Panc1 (cell line): ENCODE results near the gene UBR3. TPM values are rescaled to one million over a fixed set of nuclear protein-coding genes. Genes with fewer than 3 reads are reported as not detected.

Experiments
- ATAC-seq: fragments of 200-7000 bp; cut with Tn5 transposase; 2 replicates; pipeline ENCODE4 v1.9.1; 2020; ENCODE audit warnings: mild to moderate bottlenecking, moderate library complexity
- BruUV-seq: library from RNA; stranded (reverse); fragments of 400-500 nt; replicated peaks from 2 replicates; lab custom pipeline; 2021; lab: Mats Ljungman, UMichigan
- CTCF ChIA-PET: fragments of 300-600 bp; sonication (Branson Sonifier 250); formaldehyde crosslinking; loops from one replicate; lab custom pipeline; 2022; ENCODE audit warnings: antibody characterized with exemption; lab: Charles Lee
- POLR2A ChIA-PET: fragments of 300-600 bp; sonication (Branson Sonifier 250); formaldehyde crosslinking; loops from one replicate; lab custom pipeline; 2022; ENCODE audit warnings: antibody characterized with exemption; lab: Charles Lee
- DNase-seq: peaks from one replicate; pipeline ENCODE4 v3.0.0-alpha.2; 2010; ENCODE audit warnings: low read depth, low spot score
- H3K27ac ChIP-seq: 2 replicates; pipeline ENCODE4 v1.5.1; 2011; ENCODE audit warnings: mild to moderate bottlenecking, low read length, inconsistent platforms
- H3K27me3 ChIP-seq: fragments of 200-500 bp; sonication (Bioruptor generic); 2 replicates; pipeline ENCODE4 v1.6.0; 2014; ENCODE audit warnings: low read length, inconsistent platforms; ENCODE audit not compliant: control insufficient read depth, insufficient read depth
- H3K36me3 ChIP-seq: fragments of 200-500 bp; sonication (Bioruptor generic); 2 replicates; pipeline ENCODE4 v1.5.1; 2014; ENCODE audit warnings: inconsistent platforms, mild to moderate bottlenecking, low read length, moderate library complexity; ENCODE audit not compliant: control insufficient read depth, insufficient read depth
- H3K4me1 ChIP-seq: 2 replicates; pipeline ENCODE4 v1.5.1; 2011; ENCODE audit warnings: inconsistent platforms, mild to moderate bottlenecking, low read length, moderate library complexity; ENCODE audit not compliant: control insufficient read depth, insufficient read depth
- H3K4me3 ChIP-seq, 2 experiments: 2 replicates each; pipeline ENCODE4 v1.5.1; 2011 to 2012; ENCODE audit warnings: low read depth in 2 of 2, low read length in 2 of 2, mild to moderate bottlenecking in 2 of 2, inconsistent platforms in 1 of 2, moderate library complexity in 1 of 2
- H3K9me3 ChIP-seq: fragments of 200-500 bp; sonication (Bioruptor generic); 2 replicates; pipeline ENCODE4 v1.5.1; 2014; ENCODE audit warnings: low read depth, mild to moderate bottlenecking, inconsistent platforms, low read length, moderate library complexity; ENCODE audit not compliant: control insufficient read depth, insufficient read depth
- CTCF ChIP-seq: fragments of 450-650 bp; IDR thresholded peaks from 2 replicates; pipeline ENCODE4 v1.5.1; 2017; ENCODE audit warnings: mild to moderate bottlenecking
- POLR2AphosphoS5 ChIP-seq: IDR thresholded peaks from 2 replicates; pipeline ENCODE4 v1.6.1; 2012; ENCODE audit warnings: mild to moderate bottlenecking, low read depth, low read length, moderate library complexity
- REST ChIP-seq, 2 experiments: IDR thresholded peaks; 2 replicates each; pipeline ENCODE4 v1.6.1; 2011 to 2012; ENCODE audit warnings: low read depth in 2 of 2, control low read depth in 1 of 2, low read length in 1 of 2, mild to moderate bottlenecking in 1 of 2, moderate library complexity in 1 of 2; ENCODE audit not compliant: insufficient read depth in 1 of 2
- SIN3A ChIP-seq: IDR thresholded peaks from 2 replicates; pipeline ENCODE4 v1.6.1; 2012; ENCODE audit warnings: low read depth, mild to moderate bottlenecking, low read length, moderate library complexity, borderline replicate concordance; ENCODE audit not compliant: insufficient read depth
- TCF7L2 ChIP-seq: IDR thresholded peaks from 2 replicates; pipeline ENCODE4 v1.6.1; 2011; ENCODE audit warnings: mild to moderate bottlenecking, low read depth, low read length, inconsistent platforms
- in situ Hi-C: cut with HindIII; loops from 2 replicates; pipeline ENCODE4 v1.10.0; 2016; ENCODE audit warnings: low sequenced_read_pairs, low pct_unique_long_range_greater_than_20kb
- intact Hi-C: fragments of 100-400 bp; cut with micrococcal nuclease; formaldehyde crosslinking; loops from one replicate; pipeline ENCODE4 v1.10.0; 2022; ENCODE audit not compliant: unreplicated experiment
- total RNA-seq: library from RNA; stranded (reverse); gene quantifications from one replicate; pipeline ENCODE4 v1.2.1, GENCODE V29; 2021; ENCODE audit not compliant: unreplicated experiment

Gene UBR3
- total RNA-seq, 1 experiment from 2014 or later: 27.9 TPM

DNA sequence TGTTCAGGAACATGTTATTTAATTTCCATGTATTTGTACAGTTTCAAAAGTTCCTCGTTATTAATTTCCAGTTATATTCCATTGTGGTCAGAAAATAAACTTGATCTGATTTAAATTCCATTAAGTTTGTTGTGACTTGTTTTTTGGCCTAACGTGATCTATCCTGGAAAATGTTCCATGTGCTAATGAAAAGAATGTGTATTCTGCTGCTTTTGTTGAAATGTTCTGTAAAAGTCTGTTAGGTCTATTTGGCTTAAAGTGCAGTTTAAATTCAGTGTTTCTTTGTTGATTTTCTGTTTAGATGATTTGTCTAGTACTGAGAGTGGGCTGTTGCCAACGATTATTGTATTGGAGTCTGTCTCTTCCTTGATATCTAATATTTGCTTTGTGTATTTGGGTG, 148.0 kb downstream of the UBR3 start:
- intact Hi-C loops (no loop called here), in situ Hi-C loops (no loop called here)
- BruUV-seq: no TSS peak
- no peaks in the 10 kb centered on the region for H3K4me1 ChIP-seq
- CTCF ChIA-PET: no interaction called here
- no peak for DNase-seq
- no peak for TF ChIP-seq SIN3A
- no peak for TF ChIP-seq TCF7L2
- no peak for TF ChIP-seq POLR2AphosphoS5
- TF ChIP-seq CTCF: no peak
- no peak for TF ChIP-seq REST (IDR thresholded peaks at IDR 0.05; ENCODE audit: insufficient read depth in 1 of 2, low read depth in 2 of 2, low read length in 1 of 2)
- H3K9me3 ChIP-seq: peaks cover 7% of the 10 kb centered on the region; the same call in 1 of the 2 replicates
- no peak for ATAC-seq
- H3K27me3 ChIP-seq: no peaks in the 10 kb centered on the region
- no peak overlapping the region for H3K27ac ChIP-seq
- POLR2A ChIA-PET: no interaction called here
- H3K4me3 ChIP-seq: no peak overlapping the region
- H3K36me3 ChIP-seq: no peaks in the 10 kb centered on the region

GRCh38 chr2:169976335-169976851, 149.1 kb downstream of the UBR3 start:
- DNase-seq (no peak), ATAC-seq (no peak)
- Histone ChIP-seq H3K9me3 (peaks cover 7% of the 10 kb centered on the region; the same call in 1 of the 2 replicates), H3K36me3 (no peaks in the 10 kb centered on the region), H3K27ac (no peak overlapping the region), H3K4me3 (no peak overlapping the region), H3K4me1 (no peaks in the 10 kb centered on the region), H3K27me3 (no peaks in the 10 kb centered on the region)
- intact Hi-C loops (no loop called here), in situ Hi-C loops (no loop called here)
- ChIA-PET POLR2A (no interaction called here), CTCF (interaction anchor here (0.9 kb wide), 1 partner anchor 11 kb away, joined by 3 read pairs; no protein-coding TSS in a partner anchor)
- no TSS peak for BruUV-seq
- TF ChIP-seq POLR2AphosphoS5 (no peak), CTCF (no peak), SIN3A (no peak), REST (IDR thresholded peaks at IDR 0.05; ENCODE audit: insufficient read depth in 1 of 2, low read depth in 2 of 2, low read length in 1 of 2) (no peak), TCF7L2 (no peak)
